ENCODE measurements around the gene TRIM50. TPM values are rescaled to one million over a fixed set of nuclear protein-coding genes. Genes with fewer than 3 reads are reported as not detected.

TRIM50 gene
- total RNA-seq: not detected in 2 replicates

DNA sequence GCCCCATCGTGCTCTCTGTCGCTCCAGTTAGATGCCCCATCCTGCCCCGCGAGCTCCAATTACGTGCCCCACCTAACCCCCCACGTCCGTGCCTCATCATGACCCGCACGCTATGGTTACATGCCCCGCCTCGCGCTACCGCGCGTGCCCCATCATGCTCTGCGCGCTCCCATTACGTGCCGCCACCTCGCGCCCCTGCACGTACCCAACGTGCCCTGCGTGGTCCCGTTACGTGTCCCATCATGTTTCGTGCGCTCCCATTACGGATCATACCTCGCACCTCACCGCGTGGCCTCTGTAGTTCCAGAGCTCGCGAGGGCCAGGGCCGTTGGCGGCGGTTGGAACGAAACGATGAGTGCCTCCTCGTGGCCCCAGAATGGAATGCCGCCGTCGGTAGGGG, at the start of gene TRIM50, which contains the start of gene FKBP6:
Gene TRIM50, minus strand, starts transcription at position 161 of the 400 bp plus-strand sequence. CDS start 3,295 bp downstream, outside the sequence.
Gene FKBP6, plus strand, starts transcription at position 240 of the 400 bp plus-strand sequence. CDS start 268 bp downstream, outside the sequence.

GRCh38 chr7:73308665-73309214, 19.1 kb downstream of the TRIM50 start, which contains the start of gene NSUN5:
Gene NSUN5 (minus strand): TSS chr7:73308826. CDS start chr7:73308790, 36 bp downstream.

Other genes starting within 250 kb of the TRIM50 start
- gene SPDYE9, start 242.0 kb downstream of the TRIM50 start, total RNA-seq: not detected in 2 replicates
- gene NSUN5, start 19.3 kb downstream of the TRIM50 start, total RNA-seq: 11.8 and 14.5 TPM in 2 replicates
- gene FKBP6, start 79 bp upstream of the TRIM50 start, total RNA-seq: not detected in 2 replicates
- gene FZD9, start 105.7 kb upstream of the TRIM50 start, total RNA-seq: 0.26 and 0.95 TPM in 2 replicates
- gene BAZ1B, start 194.2 kb upstream of the TRIM50 start, total RNA-seq: 39.0 and 44.4 TPM in 2 replicates
- 11.2 and 11.7 TPM in 2 replicates for gene BCL7B, start 229.6 kb upstream of the TRIM50 start, total RNA-seq